G401 (cell line): ENCODE measurements around the gene ZNF611. TPM values are rescaled to one million over a fixed set of nuclear protein-coding genes. Genes with fewer than 3 reads are reported as not detected.
"Not testable (repeated sequence)": the region's sequence is repeated elsewhere in the genome, so short reads cannot be mapped to it uniquely, and the experiment has no call there.

ENCODE experiments used
- DNase-seq: peaks from one replicate; pipeline ENCODE4 v3.0.0-alpha.2; 2015; ENCODE audit warnings: low spot score
- in situ Hi-C: cut with HindIII; loops from 2 replicates; pipeline ENCODE4 v1.10.0; 2016; ENCODE audit warnings: low sequenced_read_pairs, mixed read lengths
- total RNA-seq: library from RNA; depleted of rRNA; stranded (reverse); fragments of >200 nt; shearing (Covaris generic); gene quantifications from 2 replicates; pipeline ENCODE4 v1.2.3, GENCODE V29; 2014

The ZNF611 gene
- total RNA-seq, 1 experiment from 2014 or later, result 3.9 TPM

DNA sequence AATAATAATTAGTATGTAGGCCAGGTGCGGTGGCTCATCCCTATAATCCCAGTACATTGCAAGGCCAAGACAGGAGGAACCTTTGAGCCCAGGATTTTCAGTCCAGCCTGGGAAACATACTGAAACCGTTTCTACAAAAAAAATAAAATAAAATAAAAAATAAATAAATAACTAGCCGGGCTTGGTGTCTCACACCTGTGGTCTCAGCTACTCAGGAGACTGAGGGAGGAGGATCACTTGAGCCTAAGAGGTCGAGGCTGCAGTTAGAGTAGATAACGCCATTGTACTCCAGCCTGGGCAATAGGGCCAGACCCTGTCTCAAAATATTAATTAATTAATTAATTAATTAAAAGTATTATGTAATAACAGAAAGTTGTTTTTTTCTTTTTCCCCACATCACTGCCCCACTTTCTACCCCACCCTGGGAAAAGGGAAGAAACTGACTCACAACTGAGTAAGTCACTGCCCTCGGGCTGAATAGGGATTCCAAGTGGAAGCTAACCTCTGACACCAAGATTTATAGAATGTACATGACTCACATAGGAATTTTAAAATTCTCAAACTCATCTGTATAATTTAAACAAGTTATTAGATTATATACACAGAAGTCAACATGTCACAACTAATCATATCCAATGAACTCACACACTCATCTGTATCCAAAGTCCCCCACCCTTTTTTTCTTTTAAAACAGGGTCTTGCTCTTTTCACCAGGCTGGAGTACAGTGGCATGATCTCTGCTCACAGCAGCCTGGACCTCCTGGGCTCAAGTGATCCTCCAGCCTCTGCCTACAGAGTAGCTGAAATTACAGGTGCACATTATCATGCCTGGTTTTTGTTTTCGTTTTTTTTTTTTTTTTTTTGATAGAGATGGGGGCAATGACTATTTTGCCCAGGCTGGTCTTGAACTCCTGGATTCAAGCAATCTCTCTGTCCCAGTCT, 12.5 kb downstream of the ZNF611 start:
- no peak for DNase-seq
- in situ Hi-C loops, result no loop called here

DNA sequence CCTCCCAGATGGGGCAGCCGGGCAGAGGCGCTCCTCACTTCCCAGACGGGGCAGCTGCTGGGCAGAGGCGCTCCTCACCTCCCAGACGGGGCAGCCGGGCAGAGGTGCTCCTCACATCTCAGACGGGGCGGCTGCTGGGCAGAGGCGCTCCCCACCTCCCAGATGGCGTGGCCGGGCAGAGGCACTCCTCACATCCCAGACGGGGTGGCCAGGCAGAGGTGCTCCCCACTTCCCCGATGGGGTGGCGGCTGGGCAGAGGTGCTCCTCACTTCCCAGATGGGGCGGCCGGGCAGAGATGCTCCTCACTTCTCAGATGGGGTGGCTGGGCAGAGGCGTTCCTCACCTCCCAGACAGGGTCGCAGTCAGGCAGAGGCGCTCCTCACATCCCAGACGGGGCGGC, 14.3 kb downstream of the ZNF611 start:
- DNase-seq, in situ Hi-C loops: not testable (repeated sequence)

DNA sequence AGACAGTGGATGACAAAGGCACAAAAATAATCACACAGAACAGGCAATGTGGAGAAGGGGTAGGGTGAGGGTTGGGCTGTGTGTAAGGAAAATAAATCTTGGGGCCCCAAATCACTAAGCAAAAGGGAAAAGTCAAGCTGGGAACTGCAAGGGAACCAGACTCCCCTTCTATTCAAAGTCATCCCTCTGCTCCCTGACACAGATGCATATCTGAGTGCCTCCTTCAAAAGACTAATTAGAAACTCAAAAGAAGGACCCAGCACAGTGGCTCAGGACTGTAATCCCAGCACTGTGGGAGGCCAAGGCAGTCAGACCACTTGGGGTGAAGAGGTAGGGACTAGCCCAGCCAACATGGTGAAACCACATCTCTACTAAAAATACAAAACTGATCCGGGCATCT, 18.3 kb downstream of the ZNF611 start:
- in situ Hi-C loops, result no loop called here
- DNase-seq, result no peak

DNA sequence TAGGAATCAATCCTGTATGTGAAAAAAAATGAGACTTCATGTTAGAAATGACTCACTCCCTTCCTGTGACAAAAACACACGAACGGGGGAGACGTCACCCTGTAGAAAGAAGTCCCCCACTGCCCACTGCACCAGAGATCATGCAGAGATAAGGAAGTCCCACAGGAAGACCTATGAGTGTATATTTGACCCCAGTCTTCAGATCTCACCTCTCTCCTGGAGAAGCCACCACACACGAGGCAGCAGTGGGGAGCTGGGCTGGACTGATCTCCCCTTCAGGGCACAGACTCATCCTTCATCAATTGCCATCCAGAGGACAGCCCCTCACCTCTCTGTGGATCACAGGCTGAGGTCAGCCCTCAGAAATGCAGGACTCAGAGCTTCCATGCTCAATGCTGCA, 18.9 kb downstream of the ZNF611 start:
- DNase-seq, in situ Hi-C loops: not testable (repeated sequence)

DNA sequence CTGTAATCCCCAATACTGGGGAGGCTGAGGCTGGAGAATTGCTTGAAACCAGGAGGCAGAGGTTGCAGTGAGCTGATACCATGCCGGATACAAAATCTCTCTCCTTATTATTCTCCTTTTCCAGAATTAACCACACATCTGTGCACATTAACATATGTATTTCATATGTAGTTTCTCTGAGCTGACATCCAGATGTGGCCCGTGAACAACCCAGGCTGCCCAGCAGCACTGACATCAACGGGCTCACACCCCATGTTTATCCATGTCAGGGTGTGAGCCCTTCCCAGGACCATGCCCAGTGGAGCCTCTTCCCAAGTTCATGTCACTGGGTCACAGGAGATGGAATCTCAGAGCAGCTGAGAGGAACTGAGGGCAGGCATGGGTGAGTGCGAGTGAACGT, 19.5 kb downstream of the ZNF611 start:
- in situ Hi-C loops, DNase-seq: not testable (repeated sequence)

DNA sequence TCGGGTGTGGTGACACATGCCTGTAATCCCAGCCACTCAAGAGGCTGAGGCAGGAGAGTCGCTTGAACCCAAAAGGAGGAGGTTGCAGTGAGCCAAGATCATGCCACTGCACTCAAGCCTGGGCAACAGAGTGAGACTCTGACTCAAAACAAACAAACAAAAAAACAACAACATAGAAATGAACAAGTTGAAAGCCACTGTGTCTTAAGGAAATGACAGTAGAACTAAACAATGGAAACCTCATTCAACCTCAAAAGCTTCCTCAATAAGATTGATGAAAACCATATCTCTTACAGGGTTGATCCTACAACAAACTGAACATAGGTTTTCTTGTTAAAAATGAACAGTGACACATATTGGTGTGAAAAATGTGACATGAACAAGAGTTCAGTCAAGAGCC, 21.8 kb downstream of the ZNF611 start:
- DNase-seq, in situ Hi-C loops: not testable (repeated sequence)

DNA sequence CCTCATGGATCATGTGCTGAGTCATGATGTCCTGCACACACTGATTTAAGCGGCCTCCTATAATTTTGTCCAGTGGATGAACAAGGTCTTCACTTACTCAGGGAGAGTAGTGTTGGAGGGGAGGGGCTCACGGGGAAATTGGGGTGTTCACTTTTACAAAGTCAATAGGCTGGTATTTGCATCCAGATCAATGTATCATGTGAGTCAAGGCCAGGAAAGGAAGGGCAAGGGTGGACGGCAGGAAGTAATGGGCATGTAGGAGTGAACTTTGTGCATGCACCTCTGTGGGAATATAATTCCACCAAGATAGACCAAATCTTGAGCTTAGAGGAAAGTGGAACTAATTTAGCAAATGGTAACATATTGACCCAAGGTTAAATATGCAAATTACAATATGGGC, 23.2 kb downstream of the ZNF611 start:
- DNase-seq, in situ Hi-C loops: not testable (repeated sequence)

DNA sequence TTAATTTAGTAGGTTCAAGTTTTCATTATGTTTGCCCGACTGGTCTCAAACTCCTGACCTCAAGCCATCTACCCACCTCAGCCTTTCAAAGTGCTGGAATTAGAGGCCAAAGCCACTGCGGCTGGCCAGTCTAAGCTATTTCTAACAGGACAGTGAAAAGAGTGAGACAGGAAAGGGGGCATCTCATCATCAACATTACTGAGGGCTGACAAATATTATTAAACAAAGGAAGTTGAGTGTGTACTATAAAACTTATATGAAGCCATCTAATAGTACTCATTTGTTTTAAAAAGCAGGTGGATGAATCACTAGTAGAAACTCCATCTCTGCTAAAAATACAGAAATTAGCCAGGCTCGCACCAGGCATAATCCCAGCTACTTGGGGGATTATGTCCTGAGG, 24.3 kb downstream of the ZNF611 start:
- in situ Hi-C loops, result no loop called here
- no peak for DNase-seq

DNA sequence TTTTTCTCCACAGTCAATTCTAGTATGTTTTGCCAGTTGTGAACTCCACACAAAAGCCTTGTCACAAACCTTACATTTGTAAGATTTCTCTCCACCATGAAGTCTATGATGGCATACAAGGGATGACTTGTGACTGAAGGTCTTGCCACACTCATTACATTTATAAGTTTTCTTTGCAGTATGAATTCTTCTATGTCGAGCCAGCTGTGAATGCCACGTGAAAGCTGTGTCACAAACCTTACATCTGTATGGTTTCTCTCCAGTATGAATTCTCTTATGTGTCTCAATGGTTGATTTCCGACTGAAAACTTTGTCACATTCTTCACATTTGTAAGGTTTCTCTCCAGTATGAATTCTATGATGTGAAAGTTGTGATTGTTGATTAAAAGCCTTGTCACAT, 29.2 kb downstream of the ZNF611 start:
- DNase-seq, in situ Hi-C loops: not testable (repeated sequence)

DNA sequence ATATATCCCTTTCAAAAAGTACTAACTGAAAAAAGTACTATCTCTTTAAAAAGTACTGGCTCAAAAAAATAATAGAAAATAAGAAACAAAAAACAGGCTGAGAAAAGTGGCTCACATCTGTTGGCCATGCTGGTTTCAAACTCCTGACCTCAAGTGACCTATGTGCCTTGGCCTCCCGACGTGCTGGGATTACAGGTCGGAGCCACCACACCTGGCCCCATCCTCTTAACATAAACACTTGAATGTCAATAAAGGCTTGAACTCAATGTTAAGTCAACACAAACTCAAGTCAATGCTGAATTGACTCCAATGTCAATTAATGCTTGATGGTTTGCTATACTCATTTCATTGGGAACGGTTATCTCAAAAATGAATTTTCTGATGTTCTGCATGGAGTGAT, 30.9 kb downstream of the ZNF611 start:
- in situ Hi-C loops, result no loop called here
- no peak for DNase-seq

DNA sequence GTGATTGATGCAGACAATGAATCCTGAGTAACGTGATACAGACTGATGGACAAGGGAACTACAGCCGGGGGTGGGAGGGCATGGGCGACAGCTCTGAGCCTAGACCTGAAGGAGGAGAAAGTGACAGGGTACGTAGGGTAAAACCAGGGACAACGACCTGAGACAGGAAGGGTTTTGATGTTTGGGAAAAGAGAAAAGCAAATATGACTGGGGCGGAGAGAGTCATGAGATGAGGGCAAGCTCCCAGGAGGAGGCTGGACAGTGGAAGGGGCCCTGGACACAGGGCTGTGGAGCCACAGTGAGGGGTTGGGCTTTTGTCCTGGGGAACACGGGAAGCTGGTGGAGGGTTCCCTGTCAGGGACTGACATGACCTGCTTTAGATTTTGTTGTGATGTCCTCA, 34.2 kb downstream of the ZNF611 start:
- in situ Hi-C loops, result no loop called here

DNA sequence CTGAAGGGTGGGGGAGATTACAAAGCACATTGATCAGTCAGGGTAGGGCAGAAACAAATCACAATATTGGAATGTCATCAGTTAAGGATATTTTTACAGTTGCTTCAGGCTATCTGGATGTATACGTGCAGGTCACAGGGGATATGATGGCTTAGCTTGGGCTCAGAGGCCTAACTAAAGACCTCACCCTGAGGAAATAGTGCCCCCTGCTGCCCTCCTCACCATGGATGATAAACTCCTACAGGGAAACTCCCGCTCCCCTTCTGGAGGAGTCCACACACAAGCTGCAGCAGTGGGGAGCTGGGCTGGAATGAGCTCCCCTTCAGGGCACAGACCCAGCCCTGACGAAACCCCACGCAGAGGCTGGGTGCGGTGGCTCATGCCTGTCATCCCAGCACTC, 35.3 kb downstream of the ZNF611 start:
- DNase-seq, in situ Hi-C loops: not testable (repeated sequence)

More for the DNA sequence above, 34.2 kb downstream of the ZNF611 start:
- DNase-seq, result no peak

DNA sequence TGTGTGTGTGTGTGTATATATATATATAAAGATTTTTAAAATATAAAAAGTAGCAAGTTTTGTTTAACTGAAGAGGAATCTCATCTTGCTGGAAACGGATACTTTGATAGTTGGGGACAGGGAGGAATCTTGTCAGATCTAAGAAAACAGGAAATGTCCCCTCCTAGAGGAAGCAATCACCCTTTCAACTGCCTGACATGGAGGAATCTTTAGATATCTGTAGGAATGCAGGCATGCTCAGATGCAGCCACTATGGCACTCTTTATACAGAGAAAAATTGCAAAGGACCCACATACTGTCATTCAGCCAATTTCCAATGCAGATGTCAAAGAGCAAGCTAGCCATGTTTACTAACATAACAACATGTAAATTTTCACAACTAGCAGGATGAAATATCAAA, 38.8 kb downstream of the ZNF611 start:
- in situ Hi-C loops, result no loop called here
- DNase-seq, result no peak

DNA sequence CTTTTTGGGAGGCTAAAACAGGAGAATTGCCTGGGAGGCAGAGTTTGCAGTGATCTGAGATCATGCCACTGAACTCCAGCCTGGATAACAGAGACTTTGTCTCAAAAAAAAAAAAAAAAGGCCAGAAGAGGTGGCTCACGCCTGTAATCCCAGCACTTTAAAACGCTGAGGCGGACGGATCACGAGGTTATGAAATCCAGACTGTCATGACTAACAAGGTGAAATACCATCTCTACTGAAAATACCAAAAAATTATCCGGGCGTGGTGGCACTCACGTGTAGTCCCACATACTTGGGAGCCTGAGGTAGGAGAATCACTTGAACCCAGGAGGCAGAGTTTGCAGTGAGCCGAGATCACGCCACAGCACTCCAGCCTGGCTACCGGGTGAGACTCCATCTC, 39.9 kb downstream of the ZNF611 start:
- in situ Hi-C loops, result no loop called here
- no peak for DNase-seq

DNA sequence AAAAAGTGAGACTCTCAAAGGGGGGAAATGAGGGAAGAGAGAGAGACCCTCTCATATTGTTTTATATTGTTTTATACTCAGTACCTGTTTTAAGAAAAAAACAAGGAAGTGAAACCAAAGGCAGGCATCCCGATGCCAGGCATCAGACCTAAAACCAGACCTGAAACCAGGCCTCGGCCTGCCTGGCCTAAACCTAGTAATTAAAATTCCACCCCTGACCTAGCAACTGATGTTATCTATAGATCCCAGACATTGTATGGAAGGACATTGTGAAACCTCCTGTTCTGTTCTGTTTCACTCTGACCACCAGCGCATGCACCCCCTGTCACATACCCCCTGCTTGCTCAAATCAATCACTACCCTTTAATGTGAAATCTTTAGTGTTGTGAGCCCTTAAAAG, 40.6 kb downstream of the ZNF611 start:
- in situ Hi-C loops, DNase-seq: not testable (repeated sequence)

DNA sequence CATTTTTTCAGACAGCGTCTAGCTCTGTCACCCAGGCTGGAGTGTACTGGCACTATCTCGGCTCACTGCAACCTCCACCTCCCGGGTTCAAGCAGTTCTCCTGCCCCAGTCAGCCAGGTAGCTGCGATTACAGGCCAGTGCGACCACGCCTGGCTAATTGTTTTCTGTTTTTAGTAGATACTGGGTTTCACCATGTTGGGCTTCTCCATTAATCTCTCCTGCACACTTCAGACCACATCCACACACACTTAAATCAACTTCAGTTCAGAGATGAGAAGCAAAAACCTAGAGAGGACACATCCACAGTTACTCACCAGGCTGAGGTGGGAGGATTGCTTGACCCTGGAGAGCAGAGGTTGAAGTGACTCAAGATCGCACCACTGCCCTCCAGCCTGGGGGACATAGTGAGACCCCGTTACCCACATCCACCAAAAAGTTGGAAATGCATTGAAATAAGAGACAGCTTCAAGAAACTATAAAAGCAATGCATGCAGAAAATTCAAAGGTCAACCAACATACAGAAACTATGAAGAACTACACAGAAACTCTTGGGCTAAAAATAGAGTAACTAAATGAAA, 42.3 kb downstream of the ZNF611 start:
- in situ Hi-C loops, result no loop called here
- DNase-seq, result no peak

DNA sequence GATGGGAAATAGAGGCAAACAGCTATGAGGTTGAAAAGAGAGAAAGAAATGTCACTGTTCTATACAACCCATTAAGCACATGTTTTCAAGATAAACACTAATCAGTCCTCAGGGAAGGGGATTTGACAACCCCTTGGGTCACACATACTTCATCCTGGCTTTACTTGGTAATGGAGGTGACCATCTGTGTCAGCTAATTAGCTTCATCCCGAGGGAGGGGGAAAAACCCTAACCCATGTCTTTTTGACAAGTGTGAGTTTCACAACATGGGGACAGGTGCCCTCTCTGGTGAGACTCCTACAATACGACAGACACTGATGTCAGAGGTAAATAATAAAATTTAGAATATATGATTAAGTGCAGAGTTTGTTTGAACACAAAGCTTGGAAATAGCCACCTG, 43.1 kb downstream of the ZNF611 start:
- in situ Hi-C loops, result no loop called here
- no peak for DNase-seq

DNA sequence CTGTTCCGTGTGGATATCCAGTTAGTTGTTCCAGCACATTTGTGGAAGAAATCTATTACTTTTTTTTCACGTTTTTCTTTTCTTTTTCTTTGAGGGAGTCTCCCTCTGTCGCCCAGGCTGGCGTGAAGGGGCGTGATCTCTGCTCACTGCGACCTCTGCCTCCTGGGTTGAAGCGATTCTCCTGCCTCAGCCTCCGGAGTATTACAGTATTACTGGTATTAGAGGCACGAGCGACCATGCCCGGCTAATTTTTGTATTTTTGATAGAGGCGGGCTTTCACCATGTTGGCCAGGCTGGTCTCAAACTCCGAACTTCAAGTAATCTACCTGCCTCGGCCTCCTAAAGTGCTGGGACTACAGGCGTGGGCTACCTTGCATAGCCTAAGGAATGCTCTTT, 43.6 kb downstream of the ZNF611 start:
- in situ Hi-C loops, result no loop called here
- DNase-seq, result no peak

DNA sequence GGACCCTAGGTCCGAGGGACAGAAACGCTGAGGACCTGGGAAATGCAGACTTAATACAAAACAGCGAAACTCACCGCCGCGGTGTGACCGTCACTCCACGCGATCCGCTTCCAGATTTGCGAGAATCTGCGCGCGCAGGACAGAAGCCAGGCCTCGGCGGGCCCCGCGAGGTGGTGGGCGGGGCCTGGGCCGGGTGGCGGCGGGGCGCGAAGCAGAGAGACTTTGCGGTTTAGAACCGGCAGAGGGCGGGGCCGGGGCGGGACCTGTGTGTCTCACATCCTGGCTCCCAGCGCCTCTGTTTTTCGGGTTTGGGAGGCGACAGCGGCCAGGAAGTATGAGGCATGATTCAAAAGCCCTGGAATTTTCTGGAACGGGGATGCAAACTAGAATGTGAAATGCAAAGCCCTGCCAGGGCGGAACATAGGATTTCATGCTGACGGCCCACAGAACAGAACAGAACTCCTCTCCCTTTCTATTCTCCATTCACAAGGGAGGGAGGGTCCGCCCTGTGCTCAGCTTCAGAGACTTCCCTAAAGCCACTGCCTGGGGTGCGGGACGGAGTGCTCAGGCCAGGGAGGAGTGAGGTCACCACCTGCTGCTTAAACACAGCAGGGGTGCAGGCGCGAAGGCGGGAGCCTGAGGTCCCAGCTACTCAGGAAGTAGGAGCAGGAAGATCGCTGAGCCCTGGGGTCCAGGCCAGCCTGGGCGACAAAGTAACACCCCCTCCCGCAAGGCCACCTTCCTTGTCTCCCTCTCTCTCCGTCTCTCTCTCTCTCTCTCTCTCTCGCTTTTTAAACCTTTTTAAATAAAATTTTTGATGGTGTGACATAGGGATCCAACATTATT, 44.3 kb downstream of the ZNF611 start:
- DNase-seq, result peak; percentile 95
- in situ Hi-C loops, result no loop called here
